Liver (tissue), 3 donors: ENCODE results near the gene SH3RF3.

ENCODE experiments used
- CTCF ChIP-seq: fragments of 150-350 bp; IDR thresholded peaks from 2 replicates; pipeline ENCODE4 v1.5.1; 2017; ENCODE audit warnings: improper control_type of control experiment, low read depth, low read length; ENCODE audit not compliant: missing input control
- EGR1 ChIP-seq, 2 donors: IDR thresholded peaks; 2 replicates each; pipeline ENCODE4 v1.6.1; 2016 to 2018; ENCODE audit warnings: antibody characterized with exemption in 2 of 2, low read depth in 2 of 2
- FOXA1 ChIP-seq: IDR thresholded peaks from 2 replicates; pipeline ENCODE4 v1.6.1; 2016; ENCODE audit warnings: antibody characterized with exemption
- HNF4G ChIP-seq: IDR thresholded peaks from 2 replicates; pipeline ENCODE4 v1.6.1; 2016; ENCODE audit warnings: antibody characterized with exemption
- JUND ChIP-seq, 2 donors: IDR thresholded peaks; 2 replicates each; pipeline ENCODE4 v1.6.1; 2016; ENCODE audit warnings: antibody characterized with exemption in 2 of 2
- RAD21 ChIP-seq, 2 donors: IDR thresholded peaks; 2 replicates each; pipeline ENCODE4 v1.6.1; 2016; ENCODE audit warnings: antibody characterized with exemption in 2 of 2, mild to moderate bottlenecking in 2 of 2
- TAF1 ChIP-seq: conservative IDR thresholded peaks from 2 replicates; pipeline ENCODE4 v1.6.1; 2016; ENCODE audit warnings: antibody characterized with exemption, mild to moderate bottlenecking
- YY1 ChIP-seq: IDR thresholded peaks from 2 replicates; pipeline ENCODE4 v1.6.1; 2016; ENCODE audit warnings: antibody characterized with exemption, mild to moderate bottlenecking
- TF ChIP-seq, protein P1 (sequence below): IDR thresholded peaks from 2 replicates; pipeline ENCODE4 v1.6.1; 2016; ENCODE audit warnings: antibody characterized with exemption, mild to moderate bottlenecking
- TF ChIP-seq, protein P2 (sequence below): IDR thresholded peaks from 2 replicates; pipeline ENCODE4 v1.6.1; 2016; ENCODE audit warnings: antibody characterized with exemption
- donor health status: healthy.
- donor health status: healthy.

DNA sequence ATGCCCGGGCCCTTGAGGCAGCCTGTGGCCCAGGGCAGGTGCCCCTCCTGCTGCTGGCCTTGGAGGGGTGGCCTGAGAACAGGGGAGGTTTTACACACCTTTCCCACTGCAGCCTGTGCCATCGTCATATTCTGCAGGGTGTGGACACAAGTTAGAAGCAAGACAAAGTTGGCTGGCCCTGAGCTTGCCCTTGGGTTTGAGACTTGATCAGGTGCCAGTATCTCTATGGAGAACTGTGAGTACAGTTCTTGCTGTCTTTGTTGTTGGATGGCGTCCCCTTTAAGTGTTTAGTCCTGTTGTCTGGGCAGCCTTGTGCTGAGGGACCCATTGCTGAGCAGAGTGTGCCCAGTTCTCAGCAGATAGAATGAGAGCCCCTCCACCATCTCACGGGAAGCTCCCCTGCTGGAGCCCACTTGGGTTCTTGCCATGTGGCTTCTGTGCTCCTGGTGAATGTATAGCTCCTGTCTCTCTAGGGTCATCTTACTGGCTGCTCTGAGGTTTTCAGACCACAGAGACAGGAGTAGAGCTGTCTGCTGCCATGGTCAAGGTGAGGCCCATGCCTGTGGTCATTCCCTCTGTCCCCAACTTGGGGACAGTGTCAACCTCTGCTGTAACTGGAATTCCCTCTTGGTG, 115.9 kb downstream of the SH3RF3 start:
- TF ChIP-seq CTCF = no peak
- no peak for TF ChIP-seq HNF4G
- TF ChIP-seq JUND (IDR thresholded peaks at IDR 0.05) = no peak
- no peak for TF ChIP-seq EGR1 (IDR thresholded peaks at IDR 0.05; ENCODE audit: low read depth in 2 of 2)
- TF ChIP-seq FOXA1 = no peak
- TF ChIP-seq TAF1 = no peak
- TF ChIP-seq, protein P1, sequence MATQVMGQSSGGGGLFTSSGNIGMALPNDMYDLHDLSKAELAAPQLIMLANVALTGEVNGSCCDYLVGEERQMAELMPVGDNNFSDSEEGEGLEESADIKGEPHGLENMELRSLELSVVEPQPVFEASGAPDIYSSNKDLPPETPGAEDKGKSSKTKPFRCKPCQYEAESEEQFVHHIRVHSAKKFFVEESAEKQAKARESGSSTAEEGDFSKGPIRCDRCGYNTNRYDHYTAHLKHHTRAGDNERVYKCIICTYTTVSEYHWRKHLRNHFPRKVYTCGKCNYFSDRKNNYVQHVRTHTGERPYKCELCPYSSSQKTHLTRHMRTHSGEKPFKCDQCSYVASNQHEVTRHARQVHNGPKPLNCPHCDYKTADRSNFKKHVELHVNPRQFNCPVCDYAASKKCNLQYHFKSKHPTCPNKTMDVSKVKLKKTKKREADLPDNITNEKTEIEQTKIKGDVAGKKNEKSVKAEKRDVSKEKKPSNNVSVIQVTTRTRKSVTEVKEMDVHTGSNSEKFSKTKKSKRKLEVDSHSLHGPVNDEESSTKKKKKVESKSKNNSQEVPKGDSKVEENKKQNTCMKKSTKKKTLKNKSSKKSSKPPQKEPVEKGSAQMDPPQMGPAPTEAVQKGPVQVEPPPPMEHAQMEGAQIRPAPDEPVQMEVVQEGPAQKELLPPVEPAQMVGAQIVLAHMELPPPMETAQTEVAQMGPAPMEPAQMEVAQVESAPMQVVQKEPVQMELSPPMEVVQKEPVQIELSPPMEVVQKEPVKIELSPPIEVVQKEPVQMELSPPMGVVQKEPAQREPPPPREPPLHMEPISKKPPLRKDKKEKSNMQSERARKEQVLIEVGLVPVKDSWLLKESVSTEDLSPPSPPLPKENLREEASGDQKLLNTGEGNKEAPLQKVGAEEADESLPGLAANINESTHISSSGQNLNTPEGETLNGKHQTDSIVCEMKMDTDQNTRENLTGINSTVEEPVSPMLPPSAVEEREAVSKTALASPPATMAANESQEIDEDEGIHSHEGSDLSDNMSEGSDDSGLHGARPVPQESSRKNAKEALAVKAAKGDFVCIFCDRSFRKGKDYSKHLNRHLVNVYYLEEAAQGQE = no peak
- TF ChIP-seq, protein P2, sequence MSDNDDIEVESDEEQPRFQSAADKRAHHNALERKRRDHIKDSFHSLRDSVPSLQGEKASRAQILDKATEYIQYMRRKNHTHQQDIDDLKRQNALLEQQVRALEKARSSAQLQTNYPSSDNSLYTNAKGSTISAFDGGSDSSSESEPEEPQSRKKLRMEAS = no peak
- no peak for TF ChIP-seq YY1
- no peak for TF ChIP-seq RAD21 (IDR thresholded peaks at IDR 0.05)
